HCT116 (cell line): Measurements from ENCODE around the gene PRKCZ. TPM values are rescaled to one million over a fixed set of nuclear protein-coding genes. Genes with fewer than 3 reads are reported as not detected.

Experiments used
- ATAC-seq: fragments of 200-7000 bp; cut with Tn5 transposase; 2 replicates; pipeline ENCODE4 v1.9.1; 2020; ENCODE audit warnings: mild to moderate bottlenecking, moderate library complexity
- BruUV-seq: library from RNA; stranded (reverse); fragments of 400-500 nt; replicated peaks from 2 replicates; lab custom pipeline; 2021; lab: Mats Ljungman, UMichigan
- CTCF ChIA-PET: fragments of 300-600 bp; sonication (Branson Sonifier 250); formaldehyde crosslinking; loops from one replicate; lab custom pipeline; 2021; ENCODE audit warnings: antibody characterized with exemption; lab: Charles Lee
- POLR2A ChIA-PET: fragments of 300-600, 350-600 bp; sonication (Branson Sonifier 250); formaldehyde crosslinking; loops from one replicate; lab custom pipeline; 2021; ENCODE audit warnings: antibody characterized with exemption; lab: Charles Lee
- RAD21 ChIA-PET, 2 experiments: fragments of 300-600 bp; sonication (Branson Sonifier 250); formaldehyde crosslinking; loops; one replicate each; lab custom pipeline; 2023; ENCODE audit warnings: low total read pairs in 2 of 2; ENCODE audit not compliant: uncharacterized antibody in 2 of 2, unreplicated experiment in 2 of 2, low non-redundant PET in 1 of 2; lab: Charles Lee
- DNase-seq: peaks from one replicate; pipeline ENCODE4 v3.0.0-alpha.2; 2010; ENCODE audit warnings: low read depth, low spot score
- H2AFZ ChIP-seq: fragments of 200-600 bp; shearing (Covaris generic), sonication (generic); 2 replicates; pipeline ENCODE4 v1.6.1; 2017; ENCODE audit warnings: low read depth, mixed run types, mixed read lengths, antibody characterized with exemption, low read length; ENCODE audit not compliant: poor library complexity, severe bottlenecking
- H3K27ac ChIP-seq: 2 replicates; pipeline ENCODE4 v1.5.1; 2012; ENCODE audit warnings: low read depth, low read length
- H3K27me3 ChIP-seq: fragments of 200-600 bp; sonication (generic); 2 replicates; pipeline ENCODE4 v1.6.1; 2016; ENCODE audit warnings: mixed run types, low read length, mixed read lengths; ENCODE audit not compliant: insufficient read depth
- H3K36me3 ChIP-seq, 2 experiments: fragments of 200-500 bp in 1 of 2; fragments of 200-600 bp in 1 of 2; sonication (Bioruptor generic) in 1 of 2; sonication (generic) in 1 of 2; 2 replicates each; pipeline versions ENCODE4 v1.5.1 to v1.6.1; 2014 to 2016; ENCODE audit warnings: low read length in 2 of 2, inconsistent platforms in 1 of 2, mixed read lengths in 1 of 2, mixed run types in 1 of 2; ENCODE audit not compliant: insufficient read depth in 2 of 2, control insufficient read depth in 1 of 2
- H3K4me1 ChIP-seq, 2 experiments: fragments of 200-600 bp in 1 of 2; sonication (generic) in 1 of 2; 2 replicates each; pipeline versions ENCODE4 v1.5.1 to v1.6.1; 2012 to 2017; ENCODE audit warnings: low read length in 2 of 2, inconsistent platforms in 1 of 2, mild to moderate bottlenecking in 1 of 2, mixed read lengths in 1 of 2, mixed run types in 1 of 2, moderate library complexity in 1 of 2; ENCODE audit not compliant: insufficient read depth in 2 of 2, control insufficient read depth in 1 of 2
- H3K4me2 ChIP-seq: fragments of 200-600 bp; sonication (generic); 2 replicates; pipeline ENCODE4 v1.6.1; 2017; ENCODE audit warnings: mixed run types, low read length, mixed read lengths
- H3K4me3 ChIP-seq, 2 experiments: fragments of 200-600 bp in 1 of 2; sonication (generic) in 1 of 2; replicated peaks in 1 of 2; 2 replicates each; pipeline ENCODE4 v1.5.1; 2011 to 2016; ENCODE audit warnings: low read length in 2 of 2, control low read depth in 1 of 2, low read depth in 1 of 2, mild to moderate bottlenecking in 1 of 2, mixed read lengths in 1 of 2, mixed run types in 1 of 2
- H3K79me2 ChIP-seq: fragments of 200-600 bp; sonication (generic); 2 replicates; pipeline ENCODE4 v1.6.1; 2017; ENCODE audit warnings: mild to moderate bottlenecking, mixed run types, low read length, moderate library complexity, mixed read lengths; ENCODE audit not compliant: insufficient read depth
- H3K9ac ChIP-seq: fragments of 200-600 bp; sonication (generic); 2 replicates; pipeline ENCODE4 v1.6.1; 2016; ENCODE audit warnings: low read length, mixed read lengths
- H3K9me2 ChIP-seq: fragments of 200-600 bp; sonication (generic), shearing (Covaris generic); 2 replicates; pipeline ENCODE4 v1.6.1; 2017; ENCODE audit warnings: mixed run types, mild to moderate bottlenecking, moderate library complexity; ENCODE audit not compliant: insufficient read depth
- H3K9me3 ChIP-seq, 2 experiments: fragments of 200-500 bp in 1 of 2; fragments of 200-600 bp in 1 of 2; sonication (Bioruptor generic) in 1 of 2; sonication (generic) in 1 of 2; 2 replicates each; pipeline ENCODE4 v1.6.1; 2014 to 2017; ENCODE audit warnings: low read length in 2 of 2, mixed read lengths in 2 of 2, inconsistent platforms in 1 of 2, low read depth in 1 of 2, mild to moderate bottlenecking in 1 of 2, mixed run types in 1 of 2, moderate library complexity in 1 of 2; ENCODE audit not compliant: control insufficient read depth in 1 of 2, insufficient read depth in 1 of 2
- H4K20me1 ChIP-seq: fragments of 200-600 bp; sonication (generic), shearing (Covaris generic); 2 replicates; pipeline ENCODE4 v1.6.1; 2017; ENCODE audit warnings: mixed run types, mild to moderate bottlenecking, moderate library complexity; ENCODE audit not compliant: insufficient read depth
- CTCF ChIP-seq, 3 experiments: fragments of 200-600 bp in 1 of 3; sonication (generic) in 1 of 3; IDR thresholded peaks in 2 of 3; conservative IDR thresholded peaks in 1 of 3; 2 replicates each; pipeline ENCODE4 v1.5.1; 2012 to 2017; ENCODE audit warnings: low read depth in 2 of 3, low read length in 2 of 3, antibody characterized with exemption in 1 of 3, borderline replicate concordance in 1 of 3, control low read depth in 1 of 3, mild to moderate bottlenecking in 1 of 3, mixed read lengths in 1 of 3, mixed run types in 1 of 3, moderate library complexity in 1 of 3; ENCODE audit not compliant: insufficient read depth in 1 of 3
- ELF1 ChIP-seq: IDR thresholded peaks from 2 replicates; pipeline ENCODE4 v1.6.1; 2012; ENCODE audit warnings: low read depth, borderline replicate concordance
- EZH2phosphoT487 ChIP-seq: fragments of 200-600 bp; IDR thresholded peaks from 2 replicates; pipeline ENCODE4 v1.6.1; 2018; ENCODE audit warnings: antibody characterized with exemption, borderline replicate concordance
- JUND ChIP-seq: IDR thresholded peaks from 2 replicates; pipeline ENCODE4 v1.6.1; 2012
- MAX ChIP-seq: IDR thresholded peaks from 2 replicates; pipeline ENCODE4 v1.6.1; 2012
- POLR2A ChIP-seq: IDR thresholded peaks from 2 replicates; pipeline ENCODE4 v1.7.0; 2011; ENCODE audit warnings: borderline replicate concordance; ENCODE audit not compliant: insufficient read depth, insufficient read length; ENCODE audit errors: extremely low read depth
- RAD21 ChIP-seq: IDR thresholded peaks from 2 replicates; pipeline ENCODE4 v1.6.1; 2012; ENCODE audit warnings: low read depth, mild to moderate bottlenecking
- REST ChIP-seq: IDR thresholded peaks from 2 replicates; pipeline ENCODE4 v1.6.1; 2012; ENCODE audit warnings: low read depth
- SIN3A ChIP-seq: IDR thresholded peaks from 2 replicates; pipeline ENCODE4 v1.6.1; 2012; ENCODE audit warnings: low read depth
- SP1 ChIP-seq: IDR thresholded peaks from 2 replicates; pipeline ENCODE4 v1.6.1; 2012; ENCODE audit warnings: low read depth
- SRF ChIP-seq: IDR thresholded peaks from 2 replicates; pipeline ENCODE4 v1.6.1; 2012; ENCODE audit warnings: low read depth
- TCF7L2 ChIP-seq: IDR thresholded peaks from 2 replicates; pipeline ENCODE4 v1.7.0; 2011; ENCODE audit warnings: borderline replicate concordance, inconsistent platforms; ENCODE audit not compliant: insufficient read depth, insufficient read length; ENCODE audit errors: extremely low read depth
- ZFX ChIP-seq: fragments of 450-650 bp; IDR thresholded peaks from 2 replicates; pipeline ENCODE4 v1.6.1; 2017
- intact Hi-C: fragments of 100-400 bp; cut with micrococcal nuclease; formaldehyde crosslinking; loops from 2 replicates; pipeline ENCODE4 v1.10.0; 2022
- total RNA-seq: library from RNA; stranded (reverse); gene quantifications from one replicate; pipeline ENCODE4 v1.2.1, GENCODE V29; 2021; ENCODE audit not compliant: unreplicated experiment

Gene PRKCZ
- total RNA-seq, 1 experiment from 2014 or later = 46.8 TPM

- intact Hi-C loops = no loop called here
- ATAC-seq (no peak), DNase-seq (no peak)
- no peak overlapping the region for H3K27ac ChIP-seq
- POLR2A ChIA-PET = no interaction called here
- no peaks in the 10 kb centered on the region for H3K9me2 ChIP-seq
- no peaks in the 10 kb centered on the region for H4K20me1 ChIP-seq
- peaks cover 24% of the 10 kb centered on the region for H3K79me2 ChIP-seq
- peaks cover 0 to 9% of the 10 kb centered on the region in 2 experiments; a peak in 2 of 4 replicates for H3K9me3 ChIP-seq
- RAD21 ChIA-PET = no interaction called here
- no peaks in the 10 kb centered on the region for H3K4me1 ChIP-seq
- no peak overlapping the region for H3K9ac ChIP-seq
- no peaks in the 10 kb centered on the region for H3K27me3 ChIP-seq
- no peak overlapping the region for H3K4me3 ChIP-seq
- peaks cover 0 to 8% of the 10 kb centered on the region in 2 experiments; a peak in 1 of 4 replicates for H3K36me3 ChIP-seq
- CTCF ChIA-PET = no interaction called here
- TF ChIP-seq RAD21 = no peak
- no peak for TF ChIP-seq CTCF (IDR thresholded peaks at IDR 0.05 in 2 of 3, conservative IDR thresholded peaks at IDR 0.05 in 1 of 3; ENCODE audit: borderline replicate concordance in 1 of 3, insufficient read depth in 1 of 3, low read depth in 2 of 3, low read length in 2 of 3)
- no peak for TF ChIP-seq REST
- no peak for TF ChIP-seq SP1
- no peak for TF ChIP-seq MAX
- no peak for TF ChIP-seq ELF1
- no peak for TF ChIP-seq ZFX
- TF ChIP-seq SIN3A = no peak
- TF ChIP-seq EZH2phosphoT487 = no peak
- TF ChIP-seq SRF = no peak
- no peak for TF ChIP-seq TCF7L2
- no peak for TF ChIP-seq POLR2A
- no peak for TF ChIP-seq JUND
- BruUV-seq = no TSS peak
- no peak overlapping the region for H2AFZ ChIP-seq
- H3K4me2 ChIP-seq = no peak overlapping the region
Observed at GRCh38 chr1:2067393-2067792, 17.2 kb downstream of the PRKCZ start.
